ENCODE data around the gene MAST4. TPM values are rescaled to one million over a fixed set of nuclear protein-coding genes. Genes with fewer than 3 reads are reported as not detected.

MAST4 gene
- total RNA-seq, 1 donor from 2014 or later = 10.5 TPM

DNA sequence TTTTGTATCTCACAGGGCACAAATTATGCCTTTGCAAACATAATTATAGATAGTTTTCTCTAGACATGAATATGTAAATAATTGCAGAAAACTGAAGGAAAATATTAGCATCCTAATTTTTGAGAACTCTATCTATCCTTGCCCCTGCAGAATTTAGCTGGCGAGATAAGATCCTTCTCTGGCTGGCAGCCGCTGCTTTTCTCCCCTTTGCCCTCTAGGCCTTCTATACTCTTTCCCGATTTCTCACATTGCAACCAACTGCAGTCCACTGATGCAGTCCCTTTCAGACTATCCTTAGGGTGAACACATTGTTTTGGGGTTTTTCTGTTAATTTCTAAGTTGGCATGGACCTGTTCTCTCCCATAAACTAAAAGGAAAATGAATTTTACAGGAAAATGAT lies 509.1 kb downstream of the MAST4 start:
- Mint-ChIP-seq H3K27me3 (ENCODE audit: unreplicated experiment) (no peaks in the 10 kb centered on the region), H3K4me1 (ENCODE audit: unreplicated experiment) (no peaks in the 10 kb centered on the region), H3K36me3 (ENCODE audit: unreplicated experiment) (peaks cover 27% of the 10 kb centered on the region), H3K27ac (ENCODE audit: unreplicated experiment) (no peak overlapping the region), H3K9me3 (ENCODE audit: unreplicated experiment) (no peaks in the 10 kb centered on the region), H3K4me3 (ENCODE audit: unreplicated experiment) (no peak overlapping the region)
- TF ChIP-seq, protein P1, sequence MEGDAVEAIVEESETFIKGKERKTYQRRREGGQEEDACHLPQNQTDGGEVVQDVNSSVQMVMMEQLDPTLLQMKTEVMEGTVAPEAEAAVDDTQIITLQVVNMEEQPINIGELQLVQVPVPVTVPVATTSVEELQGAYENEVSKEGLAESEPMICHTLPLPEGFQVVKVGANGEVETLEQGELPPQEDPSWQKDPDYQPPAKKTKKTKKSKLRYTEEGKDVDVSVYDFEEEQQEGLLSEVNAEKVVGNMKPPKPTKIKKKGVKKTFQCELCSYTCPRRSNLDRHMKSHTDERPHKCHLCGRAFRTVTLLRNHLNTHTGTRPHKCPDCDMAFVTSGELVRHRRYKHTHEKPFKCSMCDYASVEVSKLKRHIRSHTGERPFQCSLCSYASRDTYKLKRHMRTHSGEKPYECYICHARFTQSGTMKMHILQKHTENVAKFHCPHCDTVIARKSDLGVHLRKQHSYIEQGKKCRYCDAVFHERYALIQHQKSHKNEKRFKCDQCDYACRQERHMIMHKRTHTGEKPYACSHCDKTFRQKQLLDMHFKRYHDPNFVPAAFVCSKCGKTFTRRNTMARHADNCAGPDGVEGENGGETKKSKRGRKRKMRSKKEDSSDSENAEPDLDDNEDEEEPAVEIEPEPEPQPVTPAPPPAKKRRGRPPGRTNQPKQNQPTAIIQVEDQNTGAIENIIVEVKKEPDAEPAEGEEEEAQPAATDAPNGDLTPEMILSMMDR (IDR thresholded peaks at IDR 0.05) = no peak
- no peak for DNase-seq (ENCODE audit: extremely low spot score, unreplicated experiment)

DNA sequence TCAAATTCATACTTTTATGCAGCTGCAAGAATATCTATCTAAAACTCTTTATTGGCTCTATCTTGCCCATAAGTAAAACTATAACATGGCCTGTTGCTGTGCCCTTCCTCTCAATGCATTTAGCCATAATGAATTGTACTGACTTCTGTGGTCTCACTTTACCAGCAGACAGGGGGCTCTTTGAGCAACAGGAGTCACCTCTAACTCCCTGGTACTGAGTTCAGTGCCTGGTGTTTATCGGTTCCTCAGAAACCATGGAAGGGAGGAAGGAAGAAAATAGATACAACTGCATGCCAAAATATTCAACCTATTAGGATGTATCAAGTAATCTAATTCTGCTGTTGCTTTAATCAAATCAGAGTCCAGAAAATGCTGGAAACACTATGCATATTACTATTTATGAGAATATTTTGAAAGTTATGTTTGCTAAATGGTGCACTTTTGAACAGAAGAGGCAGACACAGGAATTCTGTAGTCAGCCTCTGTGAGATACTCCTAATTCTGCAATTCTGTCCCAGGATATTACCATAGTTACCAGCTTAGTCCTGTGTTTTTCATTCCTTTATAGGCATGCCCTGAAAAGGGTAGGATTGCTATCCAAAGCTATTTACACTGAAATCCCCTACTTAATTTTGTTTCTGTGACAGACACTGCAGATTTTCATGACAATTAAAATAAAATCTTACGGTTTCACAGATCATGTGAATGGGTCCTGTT lies 510.6 kb downstream of the MAST4 start:
- Mint-ChIP-seq H3K4me3 (ENCODE audit: unreplicated experiment) (no peak overlapping the region), H3K4me1 (ENCODE audit: unreplicated experiment) (no peaks in the 10 kb centered on the region), H3K27ac (ENCODE audit: unreplicated experiment) (no peak overlapping the region), H3K27me3 (ENCODE audit: unreplicated experiment) (no peaks in the 10 kb centered on the region), H3K36me3 (ENCODE audit: unreplicated experiment) (peaks cover 32% of the 10 kb centered on the region), H3K9me3 (ENCODE audit: unreplicated experiment) (no peaks in the 10 kb centered on the region)
- DNase-seq (ENCODE audit: extremely low spot score, unreplicated experiment) = no peak
- TF ChIP-seq, protein P1 (IDR thresholded peaks at IDR 0.05) = no peak

DNA sequence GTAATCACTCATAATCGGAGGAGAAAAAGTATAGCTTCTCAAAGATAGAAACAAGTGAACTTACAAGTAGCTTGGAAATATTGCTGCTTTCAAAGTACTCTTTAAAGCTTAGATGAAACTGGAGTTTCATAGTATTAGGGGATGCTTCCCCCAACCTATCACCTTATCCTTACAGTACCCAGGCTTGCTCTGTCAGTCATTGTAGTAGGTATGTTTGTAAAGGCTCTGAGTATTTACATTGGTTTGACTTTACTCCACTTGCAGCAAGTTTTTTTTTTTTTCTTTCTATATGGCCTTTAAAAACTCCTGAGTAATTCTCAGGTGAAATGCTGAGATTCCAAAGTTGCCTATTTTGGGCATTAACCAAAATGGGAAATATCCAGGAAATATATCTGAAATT lies 515.6 kb downstream of the MAST4 start:
- Mint-ChIP-seq H3K4me3 (ENCODE audit: unreplicated experiment) (no peak overlapping the region), H3K27me3 (ENCODE audit: unreplicated experiment) (no peaks in the 10 kb centered on the region), H3K36me3 (ENCODE audit: unreplicated experiment) (peaks cover 21% of the 10 kb centered on the region), H3K4me1 (ENCODE audit: unreplicated experiment) (no peaks in the 10 kb centered on the region), H3K27ac (ENCODE audit: unreplicated experiment) (no peak overlapping the region), H3K9me3 (ENCODE audit: unreplicated experiment) (no peaks in the 10 kb centered on the region)
- DNase-seq (ENCODE audit: extremely low spot score, unreplicated experiment) = no peak
- TF ChIP-seq, protein P1 (IDR thresholded peaks at IDR 0.05) = no peak

GRCh38 chr5:67115246-67115645 lies 519.1 kb downstream of the MAST4 start:
- Mint-ChIP-seq H3K4me3 (ENCODE audit: unreplicated experiment) (no peak overlapping the region), H3K4me1 (ENCODE audit: unreplicated experiment) (no peaks in the 10 kb centered on the region), H3K27me3 (ENCODE audit: unreplicated experiment) (no peaks in the 10 kb centered on the region), H3K27ac (ENCODE audit: unreplicated experiment) (no peak overlapping the region), H3K36me3 (ENCODE audit: unreplicated experiment) (peaks cover 33% of the 10 kb centered on the region), H3K9me3 (ENCODE audit: unreplicated experiment) (no peaks in the 10 kb centered on the region)
- TF ChIP-seq, protein P1 (IDR thresholded peaks at IDR 0.05) = no peak
- no peak for DNase-seq (ENCODE audit: extremely low spot score, unreplicated experiment)

DNA sequence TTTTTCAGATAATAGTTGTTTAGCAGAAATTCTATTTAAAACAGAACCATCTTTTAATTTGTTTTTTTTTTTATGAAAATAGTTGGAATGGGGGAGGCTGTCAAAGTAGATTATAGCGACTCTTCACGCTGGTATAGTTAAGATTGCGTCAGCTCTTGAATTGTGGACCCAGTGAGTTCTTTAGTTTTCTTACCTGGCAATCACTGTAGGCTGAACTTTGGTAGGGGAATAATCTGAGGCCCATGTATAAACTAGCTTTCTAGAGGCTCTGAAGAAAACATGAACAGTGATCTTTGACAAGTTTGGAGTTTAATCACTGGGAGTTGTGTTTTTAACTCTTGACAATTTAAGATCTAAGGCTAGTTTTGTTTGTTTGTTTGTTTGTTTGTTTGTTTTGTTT lies 519.6 kb downstream of the MAST4 start:
- no peak for DNase-seq (ENCODE audit: extremely low spot score, unreplicated experiment)
- H3K36me3 Mint-ChIP-seq (ENCODE audit: unreplicated experiment) = peaks cover 30% of the 10 kb centered on the region
- H3K4me1 Mint-ChIP-seq (ENCODE audit: unreplicated experiment) = no peaks in the 10 kb centered on the region
- TF ChIP-seq, protein P1 (IDR thresholded peaks at IDR 0.05) = no peak
- no peak overlapping the region for H3K27ac Mint-ChIP-seq (ENCODE audit: unreplicated experiment)
- no peaks in the 10 kb centered on the region for H3K27me3 Mint-ChIP-seq (ENCODE audit: unreplicated experiment)
- H3K9me3 Mint-ChIP-seq (ENCODE audit: unreplicated experiment) = no peaks in the 10 kb centered on the region
- H3K4me3 Mint-ChIP-seq (ENCODE audit: unreplicated experiment) = no peak overlapping the region

Data from osteocyte (in vitro differentiated cells).